ENCODE measurements around the gene EVA1A.

EVA1A gene

GRCh38 chr2:75459565-75460310 is 101.0 kb downstream of the EVA1A start:
- Histone ChIP-seq H3K27ac (no peak overlapping the region), H3K4me3 (no peak overlapping the region)
- TF ChIP-seq CTCF (IDR thresholded peaks at IDR 0.05), result no peak
- DNase-seq (ENCODE audit: low spot score), result no peak

DNA sequence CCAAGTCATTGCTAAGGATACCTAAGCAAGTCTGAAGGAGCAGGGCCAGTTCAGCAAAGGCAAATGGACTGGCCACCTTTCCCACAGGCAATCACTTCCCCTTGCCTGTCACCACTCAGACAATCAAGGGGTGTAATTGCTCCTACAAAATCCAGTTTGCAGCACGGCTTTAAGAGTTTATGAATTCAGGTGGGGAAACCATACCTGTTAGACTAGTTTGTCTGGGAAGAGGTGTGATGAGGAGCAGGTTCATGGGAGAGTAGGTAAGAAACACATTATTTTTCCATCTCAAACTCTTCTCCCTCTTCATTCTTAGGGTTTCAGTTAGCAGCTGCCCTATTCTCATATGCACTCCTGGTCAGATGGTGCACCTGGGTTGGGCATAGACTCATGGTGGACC is 102.5 kb downstream of the EVA1A start:
- Histone ChIP-seq H3K4me3 (no peak overlapping the region), H3K27ac (no peak overlapping the region)
- no peak for TF ChIP-seq CTCF (IDR thresholded peaks at IDR 0.05)
- no peak for DNase-seq (ENCODE audit: low spot score)

DNA sequence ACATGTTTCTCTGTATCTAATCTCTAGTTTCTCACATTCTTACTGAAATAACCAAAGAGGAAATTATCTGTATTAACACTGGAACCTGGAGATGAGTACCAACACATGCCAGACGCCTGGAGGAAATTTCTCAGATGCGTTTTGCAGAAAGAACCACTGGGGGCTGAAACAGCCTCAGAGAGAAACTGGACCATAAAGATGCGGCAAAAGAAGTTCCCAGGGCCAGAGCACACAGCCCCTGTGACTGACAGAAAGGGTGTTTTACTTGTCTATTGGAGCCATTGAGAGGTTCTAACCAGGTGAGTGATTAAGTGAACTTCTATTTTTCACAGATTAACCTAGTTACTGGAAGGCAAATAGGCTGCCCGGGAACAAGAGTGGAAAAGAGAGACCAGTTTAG is 103.9 kb downstream of the EVA1A start:
- H3K4me3 ChIP-seq, result no peak overlapping the region
- no peak overlapping the region for H3K27ac ChIP-seq
- no peak for TF ChIP-seq CTCF (IDR thresholded peaks at IDR 0.05)
- no peak for DNase-seq (ENCODE audit: low spot score)

- no peak for TF ChIP-seq CTCF (IDR thresholded peaks at IDR 0.05)
- H3K4me3 ChIP-seq, result no peak overlapping the region
- H3K27ac ChIP-seq, result no peak overlapping the region
- no peak for DNase-seq (ENCODE audit: low spot score)
Measured at GRCh38 chr2:75456111-75456510, 104.6 kb downstream of the EVA1A start.

DNA sequence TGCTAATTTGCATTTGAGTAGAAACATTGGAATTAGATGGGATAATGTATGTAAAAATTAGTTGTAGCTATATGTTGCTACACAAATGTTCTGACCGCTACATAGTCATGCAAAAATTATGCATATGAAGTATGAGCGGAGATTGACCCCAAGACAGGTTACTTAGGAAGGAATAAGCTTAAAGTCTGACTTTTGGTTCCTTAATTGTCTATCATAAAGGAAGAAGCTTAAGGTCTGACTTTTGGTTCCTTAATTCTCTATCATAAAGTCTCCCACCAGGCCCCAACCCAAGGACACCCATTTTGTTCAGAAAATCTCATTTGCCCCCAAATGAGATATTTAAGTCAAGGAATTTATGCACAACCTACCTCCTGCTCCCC is 106.5 kb downstream of the EVA1A start:
- TF ChIP-seq CTCF (IDR thresholded peaks at IDR 0.05), result no peak
- DNase-seq (ENCODE audit: low spot score), result no peak
- Histone ChIP-seq H3K4me3 (no peak overlapping the region), H3K27ac (no peak overlapping the region)

DNA sequence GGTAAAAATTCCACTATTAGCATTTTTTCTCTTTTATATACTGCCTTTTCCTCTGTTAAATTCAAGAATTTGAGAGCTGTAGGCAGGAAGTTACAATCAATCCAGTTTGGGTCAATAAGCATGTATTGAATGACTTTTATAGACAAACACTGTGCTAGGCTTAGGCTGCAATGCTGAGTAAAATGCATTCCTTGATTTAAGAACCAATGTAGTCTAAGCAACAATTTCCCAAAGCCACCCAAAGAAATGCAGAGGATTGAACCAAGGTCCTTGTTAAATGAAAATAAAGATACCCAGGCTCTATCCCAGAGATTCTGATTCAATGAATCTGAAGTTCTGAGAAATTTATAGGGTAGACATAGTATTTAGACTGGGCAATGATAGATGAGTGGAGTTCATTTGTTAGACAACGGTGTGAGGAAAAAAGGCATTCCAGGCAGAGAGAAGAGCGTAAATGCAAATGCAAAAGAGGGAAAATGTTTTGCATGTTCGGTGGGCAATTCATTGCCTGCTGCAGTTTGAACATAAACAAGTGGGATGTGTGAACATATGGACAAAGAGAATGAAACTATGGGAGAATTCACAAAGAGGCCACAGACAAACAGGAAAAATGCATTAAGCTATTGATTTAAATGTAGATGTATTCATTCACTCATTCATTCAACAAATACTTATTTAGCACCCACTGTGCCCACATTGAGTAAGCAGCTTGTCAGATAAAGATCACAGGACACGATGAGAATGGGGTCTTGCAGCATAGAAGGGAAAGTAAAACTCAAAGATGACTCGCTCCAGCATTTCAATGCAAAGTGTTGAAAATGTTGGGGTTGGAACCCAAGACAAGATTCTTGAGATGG is 107.1 kb downstream of the EVA1A start:
- no peak overlapping the region for H3K27ac ChIP-seq
- no peak for DNase-seq (ENCODE audit: low spot score)
- TF ChIP-seq CTCF (IDR thresholded peaks at IDR 0.05), result no peak
- no peak overlapping the region for H3K4me3 ChIP-seq

DNA sequence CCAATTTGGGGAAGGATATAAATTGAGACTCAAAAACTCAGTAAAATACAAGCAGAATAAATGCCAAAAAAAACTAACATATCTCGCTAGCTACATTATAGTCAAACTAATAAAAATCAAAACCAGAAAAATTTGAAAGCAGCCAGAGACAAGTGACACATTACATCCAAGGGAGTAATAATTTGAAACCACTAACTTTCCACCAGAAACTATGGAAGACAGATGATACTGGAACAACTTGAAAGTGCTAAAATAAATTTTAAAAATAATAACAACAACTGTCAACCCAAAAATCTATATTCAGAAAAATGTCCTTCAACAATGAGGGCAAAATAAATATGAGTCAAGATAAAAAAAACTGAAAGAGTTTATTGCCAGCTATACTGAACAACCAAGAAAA is 110.7 kb downstream of the EVA1A start:
- Histone ChIP-seq H3K4me3 (no peak overlapping the region), H3K27ac (no peak overlapping the region)
- no peak for TF ChIP-seq CTCF (IDR thresholded peaks at IDR 0.05)
- no peak for DNase-seq (ENCODE audit: low spot score)

All from coronary artery (tissue), 2 donors.